Endometrial microvascular endothelial cells (primary cell): ENCODE results near the gene FBN2. TPM values are rescaled to one million over a fixed set of nuclear protein-coding genes. Genes with fewer than 3 reads are reported as not detected.
"Not testable (repeated sequence)": the region's sequence is repeated elsewhere in the genome, so short reads cannot be mapped to it uniquely, and the experiment has no call there.

Experiments used
- in situ Hi-C: cut with HindIII; loops from 2 replicates; pipeline ENCODE4 v1.10.0; 2017; ENCODE audit warnings: low sequenced_read_pairs, low pct_unique_long_range_greater_than_20kb; ENCODE audit errors: inconsistent ontology term
- total RNA-seq: library from RNA; depleted of rRNA; stranded (reverse); fragments of >200 nt; gene quantifications from one replicate; pipeline ENCODE4 v1.2.3, GENCODE V29; 2015; ENCODE audit errors: inconsistent ontology term

FBN2 gene
- total RNA-seq, 1 donor from 2014 or later: 2.6 TPM

GRCh38 chr5:128536254-128537220 is 1.5 kb downstream of the FBN2 start:
- in situ Hi-C loops: no loop called here

GRCh38 chr5:128535251-128535650 is 2.8 kb downstream of the FBN2 start:
- in situ Hi-C loops: no loop called here

- in situ Hi-C loops: no loop called here
Measured at GRCh38 chr5:128534726-128535125, 3.3 kb downstream of the FBN2 start.

- in situ Hi-C loops: no loop called here
Measured at GRCh38 chr5:128532776-128533175, 5.3 kb downstream of the FBN2 start.

- in situ Hi-C loops: no loop called here
Measured at GRCh38 chr5:128532127-128532526, 5.9 kb downstream of the FBN2 start.

DNA sequence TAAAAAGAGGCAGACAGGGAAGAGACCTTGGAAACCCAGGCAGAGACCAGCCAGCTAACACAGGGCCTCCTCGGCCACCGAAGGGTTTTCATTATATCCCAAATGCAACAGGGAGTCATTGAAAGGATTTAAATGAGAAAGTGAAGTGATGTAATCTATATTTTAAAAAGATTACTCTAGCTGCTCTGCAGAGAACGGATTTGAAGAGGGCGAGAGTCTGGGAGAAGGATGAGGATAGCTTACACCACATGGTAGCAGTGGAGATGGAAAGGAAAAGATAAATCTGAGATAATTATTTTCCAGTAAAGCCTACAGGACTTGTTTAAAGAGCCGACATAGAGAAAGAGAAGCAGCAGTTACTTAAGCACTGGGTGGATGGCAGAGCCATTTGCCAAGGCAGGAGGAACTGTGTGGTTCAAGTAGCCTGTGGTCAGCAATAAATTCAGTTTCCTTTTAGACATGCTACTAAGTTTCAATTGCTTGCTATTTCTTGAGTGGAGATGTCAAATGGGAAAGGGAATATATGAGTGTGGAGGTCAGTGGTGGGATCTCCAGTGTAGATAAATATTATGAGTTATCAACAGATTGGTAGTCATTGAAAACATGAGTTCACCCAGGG is 9.3 kb downstream of the FBN2 start:
- in situ Hi-C loops: no loop called here

DNA sequence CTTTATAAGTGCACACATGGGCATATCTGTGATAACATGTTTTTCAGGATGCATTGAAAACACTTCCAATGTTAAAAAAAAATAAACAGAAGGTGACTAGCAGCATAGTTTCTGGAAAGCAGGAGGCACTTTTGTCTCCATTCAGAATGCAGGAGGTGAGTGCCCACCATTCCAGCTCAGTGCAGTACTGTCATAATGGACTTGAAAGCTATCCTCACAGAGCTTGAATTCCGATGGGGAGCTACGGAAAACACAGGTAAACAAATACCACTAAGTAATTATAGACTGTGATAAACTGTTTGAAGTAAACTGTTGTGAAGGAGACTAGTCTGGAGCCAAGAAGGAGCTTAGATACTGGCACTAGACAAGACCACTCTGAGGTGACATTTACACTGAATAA is 9.9 kb downstream of the FBN2 start:
- in situ Hi-C loops: no loop called here

- in situ Hi-C loops: no loop called here
Measured at GRCh38 chr5:128527077-128527476, 11.0 kb downstream of the FBN2 start.

GRCh38 chr5:128522336-128522735 is 15.7 kb downstream of the FBN2 start:
- in situ Hi-C loops: no loop called here

DNA sequence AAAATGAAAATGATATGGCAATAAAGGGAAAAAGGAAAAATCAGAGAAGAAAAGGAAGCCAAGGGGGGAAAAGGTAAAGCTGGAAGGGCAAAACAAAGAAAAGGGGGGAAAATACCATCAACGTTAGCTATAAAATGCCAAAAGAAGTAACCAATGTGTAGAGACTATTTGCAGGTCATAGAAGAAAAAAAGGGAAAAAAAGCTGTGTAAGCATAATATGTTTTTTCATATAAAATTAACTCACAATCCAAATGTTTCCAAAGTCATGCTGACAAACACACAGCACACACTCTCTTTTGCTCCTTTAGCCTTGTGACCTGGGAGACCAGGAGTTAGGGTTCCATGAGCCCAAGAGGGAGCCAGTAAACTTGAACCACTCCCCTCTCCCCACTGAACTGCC is 18.2 kb downstream of the FBN2 start:
- in situ Hi-C loops: no loop called here

GRCh38 chr5:128516978-128517377 is 21.1 kb downstream of the FBN2 start:
- in situ Hi-C loops: no loop called here

DNA sequence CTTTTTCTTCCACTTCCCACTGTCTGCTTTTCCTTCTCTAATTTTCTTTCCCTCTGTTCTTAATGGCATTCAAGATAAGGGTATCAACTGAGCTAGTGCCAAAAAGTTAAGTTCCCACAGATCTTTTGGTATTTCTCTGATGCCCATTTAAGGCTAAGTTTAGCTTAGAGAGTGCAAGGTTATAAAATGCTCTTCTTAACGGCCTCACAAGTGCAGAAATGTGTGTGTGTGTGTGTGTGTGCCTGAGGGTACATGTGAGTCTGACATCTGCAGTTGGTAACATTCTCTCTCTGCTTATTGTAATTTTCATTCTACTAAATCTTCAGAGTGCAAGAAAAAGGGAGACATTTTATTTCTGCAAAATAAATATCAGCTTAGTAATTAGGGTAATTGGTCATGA is 24.2 kb downstream of the FBN2 start:
- in situ Hi-C loops: no loop called here

GRCh38 chr5:128512894-128513293 is 25.2 kb downstream of the FBN2 start:
- in situ Hi-C loops: no loop called here

- in situ Hi-C loops: no loop called here
Measured at GRCh38 chr5:128506643-128507042, 31.4 kb downstream of the FBN2 start.

GRCh38 chr5:128503727-128504126 is 34.3 kb downstream of the FBN2 start:
- in situ Hi-C loops: not testable (repeated sequence)

DNA sequence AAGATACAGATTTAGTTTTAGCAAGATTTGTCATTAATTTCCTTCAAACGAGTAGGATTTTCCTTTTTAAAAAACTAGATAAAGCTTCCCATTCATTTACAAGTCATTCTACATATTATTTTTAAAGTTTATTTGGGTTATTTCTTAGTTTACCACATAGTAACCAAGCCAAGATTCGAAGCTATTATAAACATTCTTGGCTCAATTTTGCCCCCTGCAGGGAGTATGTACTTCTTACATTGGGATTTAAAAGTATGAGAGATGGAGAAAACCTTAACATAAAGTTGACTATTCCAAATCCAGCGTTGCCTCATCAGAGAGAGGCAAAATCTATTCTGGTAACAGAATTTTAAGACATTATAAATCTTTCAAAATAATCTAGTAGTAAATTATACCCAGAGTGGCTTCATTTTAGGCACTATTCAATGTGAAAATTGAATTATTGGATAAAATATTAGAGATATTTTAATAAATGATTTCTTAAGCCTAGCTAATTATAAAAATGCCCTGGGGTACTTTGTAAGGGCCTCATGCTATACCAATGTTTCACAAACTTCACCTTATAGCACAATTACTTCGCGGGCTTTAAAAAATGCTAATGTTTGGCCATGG is 39.1 kb downstream of the FBN2 start:
- in situ Hi-C loops: no loop called here

- in situ Hi-C loops: no loop called here
Measured at GRCh38 chr5:128494516-128494915, 43.5 kb downstream of the FBN2 start.

DNA sequence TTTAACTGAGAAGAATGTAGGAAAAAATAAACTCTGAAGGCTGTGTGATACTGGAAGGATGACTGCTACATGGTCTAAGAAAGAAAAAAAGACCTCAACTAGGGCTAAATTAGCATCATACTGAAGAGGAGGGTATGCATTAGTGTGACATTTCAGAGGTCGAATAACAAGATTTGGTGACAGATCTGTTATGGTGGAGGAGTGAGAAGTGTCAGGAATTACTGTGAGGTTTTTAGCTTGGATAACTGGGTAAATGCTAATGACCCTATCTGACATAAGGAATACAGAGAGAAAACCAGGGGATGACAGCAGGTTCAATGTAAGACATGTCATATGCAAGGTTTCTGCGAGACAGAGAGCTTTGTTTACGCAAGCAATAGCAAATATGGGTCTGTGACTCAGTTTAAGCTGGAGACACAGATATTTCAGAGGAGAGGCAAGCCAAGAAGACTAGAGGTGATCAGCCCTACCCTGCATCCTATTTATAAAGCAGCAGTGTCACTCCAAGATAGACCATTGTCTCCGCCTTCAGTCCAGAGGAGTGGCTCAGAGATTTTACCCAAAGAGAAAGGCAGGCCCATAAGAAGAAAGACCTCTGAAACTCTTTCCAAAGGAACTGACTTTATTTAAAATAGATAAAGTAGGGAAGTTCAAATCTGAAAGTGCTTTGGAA is 44.3 kb downstream of the FBN2 start:
- in situ Hi-C loops: no loop called here

GRCh38 chr5:128491291-128491690 is 46.8 kb downstream of the FBN2 start:
- in situ Hi-C loops: no loop called here
